GF-D8 (cell line): ENCODE measurements around the gene NOXRED1.

ENCODE experiments used
- DNase-seq: peaks from one replicate; lab custom pipeline; 2025; lab: John Stamatoyannopoulos, UW

Gene NOXRED1

DNA sequence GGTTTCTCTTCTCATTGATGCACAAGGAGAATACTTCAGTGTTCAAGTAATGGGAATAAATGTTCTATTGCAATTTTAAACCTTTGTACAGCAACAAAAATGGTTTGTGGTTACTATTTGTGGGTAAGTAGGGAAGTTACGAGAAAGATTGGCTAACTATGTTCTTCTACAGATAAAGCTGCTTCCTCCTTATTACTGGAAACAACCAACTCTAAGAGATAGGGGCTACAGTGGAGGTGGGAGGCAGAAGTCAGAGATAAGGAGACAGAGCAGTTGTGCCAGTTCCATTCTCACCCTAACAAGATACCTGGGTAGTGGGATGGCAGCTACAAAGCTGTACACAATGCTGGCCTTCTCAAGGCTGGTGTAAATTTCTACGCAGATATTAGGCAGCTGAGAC, 16.2 kb downstream of the NOXRED1 start:
- peak; percentile 80 for DNase-seq

DNA sequence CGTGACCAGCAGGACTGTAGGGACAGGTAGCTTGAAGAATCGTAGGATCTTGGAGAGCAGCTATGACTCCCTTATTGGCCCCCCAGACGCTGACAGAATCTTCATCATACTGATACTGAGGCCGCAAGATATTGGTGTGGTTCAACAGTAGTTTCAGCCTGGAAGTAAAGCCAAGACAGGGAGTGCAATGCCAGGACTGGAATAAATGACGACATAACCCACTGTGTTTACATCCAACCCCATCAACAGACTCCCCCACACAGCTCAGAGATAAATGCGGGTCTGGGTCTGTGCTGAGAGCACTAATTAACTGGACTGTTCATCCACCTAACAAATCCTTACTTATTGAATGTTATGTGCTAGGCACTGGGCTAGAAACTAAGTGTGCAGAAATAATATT, 16.6 kb downstream of the NOXRED1 start:
- DNase-seq = peak; percentile 47

DNA sequence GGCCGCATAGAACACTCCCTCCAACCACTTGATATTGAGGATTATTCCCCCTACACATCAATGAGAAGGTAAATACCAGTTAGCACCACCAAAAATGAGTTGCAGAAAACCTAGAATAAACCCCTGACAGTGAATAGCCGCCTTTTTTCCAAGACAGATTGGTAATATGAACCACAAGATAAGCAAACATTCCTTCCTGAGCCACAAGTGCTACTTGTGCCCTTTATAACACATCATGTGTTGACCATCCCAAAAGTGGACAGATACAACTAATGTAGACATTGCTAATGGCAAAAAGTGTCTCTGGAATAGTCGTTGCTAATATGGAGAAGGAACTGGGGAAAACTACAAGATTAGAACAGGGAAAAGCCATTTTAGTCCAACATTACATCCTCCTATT, 17.2 kb downstream of the NOXRED1 start:
- no peak for DNase-seq

DNA sequence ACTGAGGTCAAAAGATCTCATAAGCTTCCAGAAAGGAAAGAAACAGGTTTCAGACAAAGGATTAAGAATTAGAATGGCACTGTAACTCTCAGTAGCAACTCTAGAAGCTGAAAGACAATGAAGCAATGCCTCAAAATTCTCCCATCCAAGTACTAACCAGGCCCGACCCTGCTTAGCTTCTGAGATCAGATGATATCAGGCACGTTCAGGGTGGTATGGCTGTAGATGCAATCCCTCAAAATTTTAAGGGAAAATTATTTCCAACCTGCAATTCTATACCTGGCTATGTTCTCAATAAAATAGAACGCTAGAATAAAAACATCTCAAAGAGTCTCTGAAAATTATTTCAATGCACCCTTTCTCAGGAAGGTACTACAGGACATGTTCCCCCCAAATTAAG, 19.6 kb downstream of the NOXRED1 start:
- no peak for DNase-seq

DNA sequence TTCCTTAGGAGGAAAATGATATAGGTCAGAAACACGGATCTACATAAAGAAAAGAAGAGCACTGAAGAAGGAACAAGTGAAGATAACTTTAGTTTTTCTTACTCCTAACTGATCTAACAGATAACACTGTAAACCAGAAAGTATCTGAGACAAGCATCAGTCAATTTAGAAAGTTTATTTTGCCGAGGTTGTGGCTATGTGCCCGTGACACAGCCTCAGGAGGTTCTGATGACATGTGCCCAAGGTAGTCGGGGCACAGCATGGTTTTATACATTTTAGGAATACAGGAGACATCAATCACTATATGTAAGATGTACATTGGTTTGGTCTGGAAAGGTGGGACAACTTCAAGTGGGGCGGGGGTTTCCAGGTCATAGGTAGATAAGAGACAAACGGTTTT, 23.1 kb downstream of the NOXRED1 start:
- no peak for DNase-seq

DNA sequence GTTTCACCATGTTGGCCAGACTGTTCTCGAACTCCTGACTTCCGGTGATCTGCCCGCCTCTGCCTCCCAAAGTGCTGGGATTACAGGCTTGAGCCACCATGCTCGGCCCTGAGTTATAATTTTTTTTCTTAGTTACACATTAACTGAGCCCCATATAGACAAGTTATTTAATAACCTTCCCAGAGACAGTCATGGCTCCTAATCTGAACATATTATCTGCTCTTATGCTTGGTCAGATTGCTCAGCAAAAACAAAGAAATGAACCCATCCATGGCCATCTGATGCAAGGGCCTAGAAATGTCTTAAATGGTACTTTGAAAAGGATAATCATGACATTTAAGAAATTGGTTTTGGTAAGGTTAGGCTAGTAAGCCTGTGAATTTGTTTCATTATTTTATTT, 33.1 kb downstream of the NOXRED1 start:
- DNase-seq = no peak

DNA sequence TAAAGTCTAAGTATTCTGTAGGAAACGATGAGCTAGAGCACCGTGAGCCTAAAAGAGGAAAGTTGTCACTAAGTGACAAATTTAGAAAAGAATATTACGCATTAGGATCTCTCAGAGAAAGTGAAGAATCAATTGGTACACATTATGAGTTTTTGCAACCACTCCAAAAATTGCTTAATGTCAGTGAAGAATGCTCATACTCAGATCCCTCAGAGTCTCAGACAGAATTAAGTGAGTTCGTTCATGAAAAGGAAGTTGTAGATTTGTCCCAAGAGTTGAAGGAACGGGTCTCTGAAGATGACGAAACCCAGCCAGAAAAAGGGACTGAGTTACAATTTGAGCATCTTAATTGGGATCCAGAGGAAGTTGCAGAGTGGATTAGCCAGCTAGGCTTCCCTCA, 44.6 kb downstream of the NOXRED1 start:
- no peak for DNase-seq

DNA sequence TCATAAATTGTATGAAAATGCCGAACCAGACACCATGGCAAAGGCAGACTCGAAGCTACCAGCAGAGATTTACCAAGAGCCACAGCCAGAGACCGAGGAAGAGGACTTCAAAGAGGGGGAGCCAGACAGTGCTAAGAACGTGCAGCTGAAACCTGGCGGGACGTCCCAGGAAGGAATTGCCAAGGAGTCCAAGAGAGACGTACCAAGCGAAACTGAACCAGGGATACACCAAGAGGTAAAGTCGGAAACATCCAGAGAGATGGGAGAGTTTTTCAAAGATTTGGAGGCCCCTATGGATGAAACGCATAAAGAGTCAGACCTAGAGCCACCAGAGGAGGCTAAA, 45.9 kb downstream of the NOXRED1 start:
- no peak for DNase-seq

DNA sequence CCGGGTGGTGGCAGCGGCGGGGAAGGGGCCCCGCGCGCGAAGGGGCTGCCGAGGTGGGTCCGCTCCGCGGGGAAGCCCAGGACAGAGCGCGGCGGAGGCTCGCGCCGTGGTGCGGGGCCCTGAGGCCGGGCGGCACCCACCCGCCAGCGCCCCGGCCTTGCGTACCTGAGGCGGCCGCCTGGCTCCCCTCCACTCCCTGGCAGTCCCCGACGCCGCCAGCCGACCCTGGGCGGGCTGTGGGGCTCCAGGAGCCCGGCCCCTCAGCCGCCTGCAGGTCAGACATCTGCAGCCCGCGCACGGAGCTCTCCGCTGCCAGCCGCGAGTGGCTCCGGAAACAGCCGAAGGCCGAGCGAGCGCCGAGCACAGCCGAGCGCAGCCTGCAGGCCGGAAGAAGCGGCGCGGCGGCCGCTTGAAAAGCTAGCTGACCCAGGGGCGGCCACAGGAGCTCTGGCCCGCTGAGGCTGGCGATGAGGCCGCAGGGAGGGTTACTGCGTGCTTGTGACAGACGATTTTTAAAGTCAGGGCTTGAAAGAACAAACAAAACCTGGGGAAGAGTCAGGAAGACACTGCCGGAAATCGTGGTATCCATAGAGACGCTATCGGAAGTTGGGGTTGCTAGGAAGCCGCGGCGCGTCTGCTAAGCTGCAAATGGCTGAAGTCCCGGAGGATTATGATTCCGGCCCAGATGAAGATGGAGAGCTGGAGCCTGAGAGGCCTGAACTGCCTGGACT, 46.4 kb downstream of the NOXRED1 start, which contains the start of the genes SAMD15 and TMED8:
Gene SAMD15 (plus strand): TSS at position 609 of the 731 bp plus-strand sequence. CDS start 40 bp downstream, at position 649.
Gene TMED8 (minus strand): TSS at position 324 of the 731 bp plus-strand sequence. CDS start 41 bp downstream, at position 283.
- peak; percentile 27 for DNase-seq

DNA sequence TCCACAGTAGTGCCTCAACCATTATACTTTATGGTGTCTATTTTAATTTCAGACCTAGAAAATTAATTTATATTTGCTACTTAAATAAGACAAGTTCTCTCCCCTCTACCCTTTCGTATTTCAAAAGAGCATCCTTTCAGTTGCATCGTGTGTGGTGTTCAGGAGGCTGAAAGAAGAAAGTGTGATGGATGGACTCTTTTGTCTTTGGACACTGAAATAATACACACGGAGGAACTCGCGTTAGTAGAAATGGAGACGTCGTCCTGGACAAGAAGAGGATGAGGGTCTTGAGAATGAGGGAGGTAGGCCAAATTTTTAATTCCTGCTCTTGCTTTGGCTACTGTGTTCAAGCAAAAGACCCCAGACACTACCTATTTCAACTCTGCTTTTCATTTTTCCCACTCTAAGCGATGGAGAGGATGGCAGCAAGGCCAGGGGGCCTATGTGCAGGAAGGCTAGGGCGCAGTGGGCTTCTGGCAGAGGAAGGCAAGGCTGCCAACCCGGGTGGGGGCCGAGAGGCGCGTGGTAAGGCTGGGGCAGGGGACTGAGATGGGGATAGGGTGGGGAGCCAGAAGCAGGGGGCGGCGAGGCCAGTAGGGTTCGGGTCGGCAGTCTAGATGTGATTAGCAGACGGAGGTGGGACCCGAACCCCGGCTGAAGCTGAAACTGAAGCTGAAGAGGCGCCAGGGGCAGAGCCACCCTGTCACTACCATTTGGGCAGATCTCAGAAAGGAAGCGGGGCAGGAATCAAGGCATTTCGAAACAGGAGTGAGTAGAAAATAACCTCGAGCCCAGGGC, 47.2 kb downstream of the NOXRED1 start:
- no peak for DNase-seq

DNA sequence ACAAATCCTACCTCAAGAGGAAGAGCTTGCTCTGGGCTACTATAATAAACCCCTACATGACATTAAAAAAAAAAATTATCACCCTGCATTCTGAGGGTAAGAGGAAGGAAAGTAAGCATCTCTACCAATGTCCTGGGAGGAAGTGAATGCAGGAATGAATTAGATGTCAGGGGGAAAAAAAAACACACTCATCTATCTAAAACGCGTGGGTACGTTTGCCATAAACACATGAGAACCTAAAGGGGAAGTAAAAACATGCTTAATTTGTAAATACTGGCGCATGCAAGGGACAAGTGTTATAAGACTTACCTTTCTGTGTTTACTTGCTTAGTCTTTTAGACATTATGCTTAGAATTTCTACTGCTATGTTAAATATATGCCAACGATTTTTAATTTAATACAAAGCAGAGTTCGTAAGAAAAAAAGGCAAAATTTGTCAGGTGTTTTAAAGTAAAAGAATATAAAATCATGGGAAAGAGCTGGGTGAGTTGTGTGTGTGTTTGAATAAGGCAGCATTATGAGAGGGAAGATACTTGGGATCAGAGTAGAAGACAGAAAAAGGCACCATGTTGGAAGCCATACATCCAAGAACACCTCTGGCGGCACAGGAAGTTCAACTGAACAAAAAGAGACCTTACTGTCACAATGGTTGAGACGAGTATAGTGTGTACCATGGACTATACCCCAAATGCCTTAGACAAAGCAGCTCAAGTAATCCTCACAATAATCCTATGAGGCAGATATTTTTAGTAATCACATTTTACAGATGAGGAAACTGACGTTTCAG, 48.0 kb downstream of the NOXRED1 start:
- no peak for DNase-seq

DNA sequence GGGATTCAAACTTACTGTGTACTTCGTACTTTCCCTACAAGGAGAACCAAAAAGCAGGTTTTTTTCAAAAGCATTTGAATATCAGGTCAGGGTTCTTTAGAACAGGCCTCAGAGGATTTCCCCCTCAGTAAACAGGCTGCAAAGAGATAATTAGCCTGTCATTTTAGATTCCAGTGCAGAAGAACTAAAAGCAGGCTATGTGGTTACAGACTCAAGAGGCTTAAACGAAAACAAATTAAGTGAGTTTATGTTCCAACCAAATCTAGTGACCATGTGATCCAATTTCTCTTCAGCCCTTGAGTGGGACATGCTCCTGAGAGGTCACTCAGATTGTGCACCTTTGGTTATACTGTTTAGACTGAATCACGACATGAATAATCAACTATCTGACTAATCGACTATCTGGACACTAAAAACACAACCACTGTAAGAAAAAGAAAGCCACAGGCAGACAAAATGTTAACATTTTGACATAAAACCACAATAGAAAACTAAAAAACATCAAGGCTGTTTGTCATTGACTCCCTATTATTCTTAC, 51.0 kb downstream of the NOXRED1 start:
- DNase-seq = no peak

DNA sequence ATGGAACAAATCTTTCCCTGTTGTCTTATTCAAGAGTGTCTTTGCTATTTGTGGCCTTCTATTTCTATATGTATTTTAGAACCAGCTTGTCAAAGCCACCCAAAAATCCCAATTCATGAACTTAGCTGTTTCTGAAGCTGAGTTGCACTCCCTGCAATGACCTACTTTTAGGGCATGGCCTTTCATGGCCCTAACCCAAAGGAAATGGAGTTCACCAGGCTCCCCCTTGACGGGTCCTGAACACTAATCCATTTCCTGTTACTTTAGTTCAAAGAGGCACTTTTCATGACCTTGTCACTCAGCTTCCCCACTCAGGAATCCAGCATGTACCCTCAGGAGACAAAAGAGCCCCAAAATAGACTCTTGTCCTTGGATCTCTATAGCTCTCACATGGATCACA, 54.0 kb downstream of the NOXRED1 start:
- DNase-seq = no peak

DNA sequence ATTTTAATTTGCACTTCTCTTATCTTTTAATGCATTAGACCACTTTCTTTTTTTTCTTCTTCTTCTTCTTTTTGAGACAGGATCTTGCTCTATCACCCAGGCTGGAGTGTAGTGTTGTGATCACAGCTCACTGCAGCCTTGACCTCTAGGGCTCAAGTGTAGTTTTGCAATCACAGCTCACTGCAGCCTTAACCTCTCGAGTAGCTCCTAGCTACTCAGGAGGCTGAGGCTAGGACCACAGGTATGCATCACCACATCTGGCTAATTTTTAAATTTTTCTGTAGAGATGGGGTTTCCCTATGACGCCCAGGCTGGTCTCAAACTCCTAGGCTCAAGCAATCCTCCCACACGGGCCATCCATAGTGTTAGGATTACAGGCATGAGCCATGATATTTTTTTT, 59.2 kb downstream of the NOXRED1 start:
- DNase-seq = no peak

DNA sequence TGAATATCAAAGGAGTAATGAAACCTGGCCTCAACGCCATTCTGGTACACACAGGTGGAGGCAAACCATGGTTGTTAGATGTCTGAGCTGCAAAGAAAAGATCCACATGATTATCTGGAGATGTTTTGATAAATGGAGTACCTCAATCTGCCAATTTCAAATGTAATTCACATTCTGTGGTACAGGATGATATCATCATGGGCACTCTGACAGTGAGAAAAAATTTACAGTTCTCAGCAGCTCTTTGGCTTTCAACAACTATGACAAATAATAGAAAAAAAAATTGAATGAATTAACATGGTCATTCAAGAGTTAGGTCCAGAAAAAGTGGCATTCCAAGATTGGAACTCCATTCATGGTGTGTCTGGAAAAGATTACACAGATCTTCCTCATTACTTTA, 63.7 kb downstream of the NOXRED1 start:
- no peak for DNase-seq

DNA sequence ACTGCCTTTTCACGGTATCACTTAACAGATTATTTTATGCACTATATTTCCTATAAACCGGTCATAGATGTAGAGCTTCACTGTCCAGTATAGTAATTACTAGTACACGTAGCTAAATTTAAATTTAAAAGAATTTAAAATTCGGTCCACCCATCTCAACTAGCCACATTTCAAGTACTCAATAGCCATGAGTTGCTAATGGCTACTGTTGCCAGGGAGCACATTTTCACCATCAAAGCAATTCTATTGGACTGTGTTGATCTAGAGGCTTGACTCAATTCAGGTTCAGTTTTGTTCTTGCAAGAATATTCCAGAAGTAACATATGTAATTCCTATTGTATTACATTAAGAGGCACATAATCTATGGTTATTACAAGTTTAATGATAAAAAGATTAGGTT, 66.4 kb downstream of the NOXRED1 start:
- DNase-seq = no peak

DNA sequence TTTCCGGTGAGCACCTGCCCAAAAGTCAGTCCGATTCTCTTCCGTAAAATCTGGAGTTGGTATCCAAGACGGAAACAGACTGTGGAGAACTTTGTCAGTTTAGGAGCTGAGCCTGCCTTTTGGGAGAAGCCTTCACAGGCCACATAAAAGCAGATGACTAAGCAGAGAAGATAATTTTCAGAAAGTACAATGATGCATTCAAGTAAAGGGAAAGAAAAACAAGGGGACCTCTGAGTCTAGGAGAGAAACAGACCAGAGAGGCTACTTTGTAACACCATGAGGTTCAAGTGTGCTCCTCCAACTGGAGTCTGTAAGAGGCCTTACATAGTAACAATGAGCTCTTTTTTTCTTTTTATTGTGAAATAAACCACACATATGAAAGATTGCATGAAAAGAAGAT, 67.5 kb downstream of the NOXRED1 start:
- DNase-seq = no peak

DNA sequence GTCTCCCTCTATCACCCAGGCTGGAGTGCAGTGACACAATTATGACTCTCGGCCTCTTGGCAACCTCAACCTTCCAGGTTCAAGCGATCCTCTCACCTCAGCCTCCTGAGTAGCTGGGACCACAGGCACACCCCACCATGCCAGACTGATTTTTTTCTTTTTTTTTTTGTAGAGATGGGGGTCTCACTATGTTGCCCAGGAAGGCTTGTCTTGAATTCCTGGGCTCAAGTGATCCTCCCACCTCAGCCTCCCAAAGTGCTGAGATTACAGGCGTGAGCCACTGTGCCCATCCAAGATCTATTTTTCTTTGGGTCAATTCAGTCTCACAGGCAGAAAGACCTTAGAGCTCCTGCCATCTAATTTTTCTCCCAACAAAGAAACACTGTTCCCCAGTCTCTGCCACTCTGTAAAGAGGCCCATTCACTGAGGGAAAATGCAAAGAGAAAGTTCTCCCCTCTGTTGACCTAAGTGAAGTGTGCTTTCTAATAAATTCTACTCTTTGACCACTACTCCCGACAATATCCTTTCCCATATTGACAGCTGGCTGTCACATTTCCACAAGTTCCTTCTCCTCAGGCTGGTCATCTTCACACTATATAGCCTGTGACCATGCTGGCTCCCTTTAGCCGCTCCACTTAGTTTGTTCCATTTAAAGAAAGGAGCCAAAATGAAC, 69.7 kb downstream of the NOXRED1 start:
- DNase-seq = no peak

DNA sequence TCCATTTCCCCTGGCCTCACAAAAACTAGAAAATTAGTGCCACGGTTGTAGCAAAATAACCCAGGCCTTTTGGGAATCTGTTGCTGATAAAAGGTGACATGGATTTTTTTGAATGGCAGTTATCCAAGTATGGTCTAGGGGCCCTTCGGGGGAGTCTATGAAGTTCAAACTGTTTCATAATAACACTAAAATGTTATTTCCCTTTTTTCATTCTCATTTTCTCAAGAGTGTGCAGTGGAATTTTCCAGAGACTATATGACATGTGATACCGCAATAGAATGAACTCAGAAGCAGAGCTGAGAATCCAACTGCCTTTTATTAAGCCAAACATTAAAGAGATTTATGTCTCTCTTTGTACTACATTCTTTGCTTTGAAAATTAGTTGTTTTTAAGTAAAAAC, 75.6 kb downstream of the NOXRED1 start:
- peak; percentile 74 for DNase-seq

DNA sequence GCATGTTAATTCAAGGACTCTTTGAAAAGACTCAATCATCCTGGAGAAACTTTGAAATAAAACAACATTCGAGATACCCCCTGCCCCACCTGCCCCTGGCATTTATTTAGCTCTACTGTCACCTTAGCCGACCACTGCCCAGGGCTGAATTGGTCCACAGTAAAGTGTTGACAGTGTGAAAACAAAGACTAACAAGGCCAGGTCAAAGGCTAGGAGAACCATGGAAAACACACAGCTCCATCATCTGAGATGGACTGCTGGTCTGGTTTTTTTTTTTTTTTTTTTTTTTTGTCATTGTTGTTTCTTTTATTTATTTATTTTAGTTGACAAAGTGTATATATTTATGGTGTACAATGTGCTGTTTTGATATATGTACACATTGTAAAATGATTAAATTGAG, 76.8 kb downstream of the NOXRED1 start:
- DNase-seq = no peak

DNA sequence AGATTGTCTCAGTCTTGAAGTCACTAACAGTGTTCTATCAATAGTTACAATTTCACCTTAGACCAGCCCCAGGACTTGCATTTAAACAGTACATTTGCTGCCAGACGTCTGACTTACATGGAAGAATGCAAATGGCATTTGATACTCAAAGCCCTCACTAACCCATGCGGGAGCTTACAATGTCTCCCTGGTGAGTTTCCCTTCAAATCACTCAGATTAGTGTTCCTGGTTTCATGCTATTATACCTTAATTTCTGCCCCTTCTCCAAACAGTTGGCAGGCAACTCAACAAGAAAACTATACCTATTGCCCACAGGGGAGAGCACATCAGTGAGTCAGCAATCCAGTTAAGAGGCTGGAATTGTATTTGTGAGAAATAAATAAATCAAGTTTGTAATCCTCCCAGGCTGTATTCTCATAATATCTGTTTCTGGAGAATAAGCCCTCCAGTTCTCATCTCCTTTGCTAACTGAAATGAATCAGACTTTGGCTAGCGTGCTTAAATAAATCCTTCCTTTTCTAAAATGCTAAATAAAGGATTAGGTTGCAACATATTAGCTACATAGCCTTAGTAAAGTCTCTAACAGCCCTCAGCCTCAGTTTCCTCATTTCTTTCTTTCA, 78.8 kb downstream of the NOXRED1 start:
- no peak for DNase-seq
